Brain microvascular endothelial cell (primary cell): ENCODE results near the gene FAM78B.

Experiments used
- DNase-seq: peaks from one replicate; pipeline ENCODE4 v3.0.0-alpha.2; 2020
- H3K27ac ChIP-seq: fragments of 250-450 bp; sonication (Bioruptor Pico); 2 replicates; pipeline ENCODE4 v1.5.1; 2020; ENCODE audit warnings: mild to moderate bottlenecking, moderate library complexity
- H3K27me3 ChIP-seq: fragments of 250-450 bp; sonication (Bioruptor Pico); replicated peaks from 2 replicates; pipeline ENCODE4 v1.5.1; 2020; ENCODE audit warnings: mild to moderate bottlenecking
- H3K36me3 ChIP-seq: fragments of 250-450 bp; sonication (Bioruptor Pico); replicated peaks from 2 replicates; pipeline ENCODE4 v1.5.1; 2020; ENCODE audit warnings: mild to moderate bottlenecking
- H3K4me3 ChIP-seq: 2 replicates; pipeline ENCODE4 v1.5.1; 2011; ENCODE audit warnings: low read depth, mild to moderate bottlenecking, control low read depth, low read length, moderate library complexity
- CTCF ChIP-seq: IDR thresholded peaks from 2 replicates; pipeline ENCODE4 v1.5.1; 2011; ENCODE audit warnings: low read depth, mild to moderate bottlenecking, moderate library complexity, low read length, control low read depth, inconsistent platforms; ENCODE audit errors: missing control alignments
- in situ Hi-C: cut with HindIII; loops from 2 replicates; pipeline ENCODE4 v1.10.0; 2017; ENCODE audit warnings: low sequenced_read_pairs, low pct_ligation_motif_present

FAM78B gene

GRCh38 chr1:166164646-166164994, 2.2 kb downstream of the FAM78B start:
- H3K27ac ChIP-seq: no peak overlapping the region
- DNase-seq: no peak
- in situ Hi-C loops: no loop called here
- no peak for TF ChIP-seq CTCF
- H3K36me3 ChIP-seq: no peaks in the 10 kb centered on the region
- H3K4me3 ChIP-seq: no peak overlapping the region
- H3K27me3 ChIP-seq: peaks cover 31% of the 10 kb centered on the region

GRCh38 chr1:166159656-166160055, 7.1 kb downstream of the FAM78B start:
- DNase-seq: no peak

GRCh38 chr1:166156674-166157073, 10.1 kb downstream of the FAM78B start:
- no peak for TF ChIP-seq CTCF
- no peak for DNase-seq
- no peak overlapping the region for H3K27ac ChIP-seq
- H3K27me3 ChIP-seq: no peaks in the 10 kb centered on the region
- in situ Hi-C loops: no loop called here
- H3K4me3 ChIP-seq: no peak overlapping the region
- no peaks in the 10 kb centered on the region for H3K36me3 ChIP-seq

More at GRCh38 chr1:166159656-166160055, 7.1 kb downstream of the FAM78B start:
- peaks cover 8% of the 10 kb centered on the region for H3K27me3 ChIP-seq
- in situ Hi-C loops: no loop called here
- no peak overlapping the region for H3K27ac ChIP-seq
- TF ChIP-seq CTCF: no peak
- no peak overlapping the region for H3K4me3 ChIP-seq
- H3K36me3 ChIP-seq: no peaks in the 10 kb centered on the region

GRCh38 chr1:166155108-166155507, 11.7 kb downstream of the FAM78B start:
- Histone ChIP-seq H3K27ac (no peak overlapping the region), H3K4me3 (no peak overlapping the region), H3K27me3 (no peaks in the 10 kb centered on the region), H3K36me3 (no peaks in the 10 kb centered on the region)
- no peak for TF ChIP-seq CTCF
- in situ Hi-C loops: no loop called here
- DNase-seq: no peak

- Histone ChIP-seq H3K27ac (no peak overlapping the region), H3K36me3 (no peaks in the 10 kb centered on the region), H3K27me3 (no peaks in the 10 kb centered on the region), H3K4me3 (no peak overlapping the region)
- in situ Hi-C loops: no loop called here
- DNase-seq: no peak
- no peak for TF ChIP-seq CTCF
Measured at GRCh38 chr1:166153525-166154314, 13.1 kb downstream of the FAM78B start.

- Histone ChIP-seq H3K27me3 (no peaks in the 10 kb centered on the region), H3K4me3 (no peak overlapping the region), H3K36me3 (no peaks in the 10 kb centered on the region), H3K27ac (no peak overlapping the region)
- no peak for TF ChIP-seq CTCF
- no peak for DNase-seq
- in situ Hi-C loops: no loop called here
Measured at GRCh38 chr1:166152978-166153377, 13.8 kb downstream of the FAM78B start.
